ENCODE data around the gene PRMT2.

GRCh38 chr21:46661211-46661625, 25.7 kb downstream of the PRMT2 start:
- TF ChIP-seq CTCF (IDR thresholded peaks at IDR 0.05) (peak; percentile 95), TCF7L2 (IDR thresholded peaks at IDR 0.05; ENCODE audit: low read depth, low read length) (no peak), POLR2AphosphoS5 (IDR thresholded peaks at IDR 0.05; ENCODE audit: low read depth, low read length) (no peak), SIN3A (IDR thresholded peaks at IDR 0.05; ENCODE audit: borderline replicate concordance, insufficient read depth, low read depth, low read length) (no peak)

All from Panc1 (cell line).